Spinal cord (tissue), 10 donors: ENCODE data around the gene DESI2. TPM values are rescaled to one million over a fixed set of nuclear protein-coding genes. Genes with fewer than 3 reads are reported as not detected.
"Not testable (repeated sequence)": the region's sequence is repeated elsewhere in the genome, so short reads cannot be mapped to it uniquely, and the experiment has no call there.

Source experiments
- DNase-seq, 6 donors: peaks; one replicate each; pipeline versions ENCODE4 v3.0.0 to v3.0.0-alpha.2; 2013 to 2015; ENCODE audit warnings: low spot score in 6 of 6, low read depth in 4 of 6
- H3K27ac ChIP-seq: one replicate; pipeline ENCODE4 v1.5.1; 2013; ENCODE audit warnings: low read depth, low read length, control low read depth
- H3K27me3 ChIP-seq: one replicate; pipeline ENCODE4 v1.6.1; 2013; ENCODE audit warnings: low read length; ENCODE audit not compliant: control insufficient read depth, insufficient read depth
- H3K36me3 ChIP-seq: one replicate; pipeline ENCODE4 v1.6.1; 2013; ENCODE audit warnings: low read length; ENCODE audit not compliant: control insufficient read depth, insufficient read depth
- H3K4me1 ChIP-seq: one replicate; pipeline ENCODE4 v1.6.1; 2013; ENCODE audit warnings: low read length; ENCODE audit not compliant: control insufficient read depth, insufficient read depth
- H3K4me3 ChIP-seq: one replicate; pipeline ENCODE4 v1.5.1; 2013; ENCODE audit warnings: low read depth, low read length, control low read depth
- H3K9me3 ChIP-seq: one replicate; pipeline ENCODE4 v1.6.1; 2013; ENCODE audit warnings: low read length; ENCODE audit not compliant: control insufficient read depth, insufficient read depth
- WGBS: methylation state at CpG from one replicate; pipeline ENCODE4 v1.1.5; 2013; ENCODE audit warnings: missing lambda C conversion rate; ENCODE audit not compliant: insufficient coverage; 5-methylcytosine and 5-hydroxymethylcytosine counted together
- polyA plus RNA-seq, 2 donors: library from polyadenylated mRNA; unstranded; fragments of 120-200 nt; gene quantifications; one replicate each; pipeline ENCODE4 v1.2.1, GENCODE V29; 2013; ENCODE audit not compliant: insufficient read length in 2 of 2
- total RNA-seq, 2 donors: library from RNA; depleted of rRNA in 1 of 2; stranded (reverse); fragments of 120-200 nt in 1 of 2; fragments of >200 nt in 1 of 2; gene quantifications; one replicate each; pipeline versions ENCODE4 v1.2.3 to v1.2.4, GENCODE V29; 2013 to 2014
- donor health status: healthy.

DESI2 gene
- total and polyA plus RNA-seq, 4 donors = 31.9 to 51.8 (median 41.4) TPM

GRCh38 chr1:244665771-244666217 is 12.9 kb downstream of the DESI2 start:
- H3K27ac ChIP-seq = no peak overlapping the region
- no peaks in the 10 kb centered on the region for H3K9me3 ChIP-seq
- peaks cover 2% of the 10 kb centered on the region for H3K36me3 ChIP-seq
- no peak overlapping the region for H3K4me3 ChIP-seq
- H3K27me3 ChIP-seq = no peaks in the 10 kb centered on the region
- WGBS = 34% methylated on average over 4 of the region's 4 CpGs
- peak in 1 of 6 donors; percentile 17 for DNase-seq
- no peaks in the 10 kb centered on the region for H3K4me1 ChIP-seq

- not testable (repeated sequence) for H3K27ac ChIP-seq
- WGBS = 100% methylated on average over 2 of the region's 6 CpGs
These were observed 13.9 kb downstream of the DESI2 start for GRCh38 chr1:244666672-244667418.

GRCh38 chr1:244667797-244668196 is 14.9 kb downstream of the DESI2 start:
- no peaks in the 10 kb centered on the region for H3K27me3 ChIP-seq
- no peak overlapping the region for H3K27ac ChIP-seq
- H3K9me3 ChIP-seq = no peaks in the 10 kb centered on the region
- no peak overlapping the region for H3K4me3 ChIP-seq
- peaks cover 4% of the 10 kb centered on the region for H3K4me1 ChIP-seq
- peaks cover 2% of the 10 kb centered on the region for H3K36me3 ChIP-seq
- 100% methylated on average over 1 of the region's 2 CpGs for WGBS
- DNase-seq = no peak

More at GRCh38 chr1:244666672-244667418, 13.9 kb downstream of the DESI2 start:
- not testable (repeated sequence) for H3K4me1 ChIP-seq, H3K27me3 ChIP-seq, H3K36me3 ChIP-seq, DNase-seq, H3K4me3 ChIP-seq, H3K9me3 ChIP-seq

- H3K27me3 ChIP-seq = no peaks in the 10 kb centered on the region
- DNase-seq = peak in 2 of 6 donors; percentile 20 to 76
- peaks cover 4% of the 10 kb centered on the region for H3K4me1 ChIP-seq
- no peak overlapping the region for H3K4me3 ChIP-seq
- H3K27ac ChIP-seq = peak overlapping the region; percentile 22
- WGBS = 13% methylated on average over 1 of the region's 4 CpGs
- H3K9me3 ChIP-seq = no peaks in the 10 kb centered on the region
- H3K36me3 ChIP-seq = peaks cover 2% of the 10 kb centered on the region
These were observed 20.2 kb downstream of the DESI2 start for GRCh38 chr1:244672946-244673682.

GRCh38 chr1:244674446-244674845 is 21.5 kb downstream of the DESI2 start:
- no peaks in the 10 kb centered on the region for H3K9me3 ChIP-seq
- H3K27me3 ChIP-seq = no peaks in the 10 kb centered on the region
- no peak for DNase-seq
- no peak overlapping the region for H3K4me3 ChIP-seq
- H3K27ac ChIP-seq = no peak overlapping the region
- H3K4me1 ChIP-seq = peaks cover 4% of the 10 kb centered on the region
- WGBS = no CpG with 5 or more reads among the region's 4 CpGs
- H3K36me3 ChIP-seq = peaks cover 2% of the 10 kb centered on the region

GRCh38 chr1:244675167-244675566 is 22.2 kb downstream of the DESI2 start:
- H3K4me1 ChIP-seq = peaks cover 4% of the 10 kb centered on the region
- no peak overlapping the region for H3K4me3 ChIP-seq
- WGBS = no CpG with 5 or more reads among the region's 2 CpGs
- no peak overlapping the region for H3K27ac ChIP-seq
- DNase-seq = no peak
- no peaks in the 10 kb centered on the region for H3K36me3 ChIP-seq
- no peaks in the 10 kb centered on the region for H3K9me3 ChIP-seq
- no peaks in the 10 kb centered on the region for H3K27me3 ChIP-seq

GRCh38 chr1:244678697-244679096 is 25.8 kb downstream of the DESI2 start:
- 63% methylated on average over 2 of the region's 6 CpGs for WGBS
- H3K27ac ChIP-seq = no peak overlapping the region

GRCh38 chr1:244680667-244681066 is 27.7 kb downstream of the DESI2 start:
- WGBS = no CpG with 5 or more reads among the region's 1 CpG
- Histone ChIP-seq H3K36me3 (no peaks in the 10 kb centered on the region), H3K9me3 (no peaks in the 10 kb centered on the region)

More at GRCh38 chr1:244678697-244679096, 25.8 kb downstream of the DESI2 start:
- Histone ChIP-seq H3K9me3 (no peaks in the 10 kb centered on the region), H3K27me3 (no peaks in the 10 kb centered on the region), H3K4me1 (no peaks in the 10 kb centered on the region), H3K4me3 (no peak overlapping the region), H3K36me3 (no peaks in the 10 kb centered on the region)
- no peak for DNase-seq

GRCh38 chr1:244682087-244682486 is 29.2 kb downstream of the DESI2 start:
- WGBS = 95% methylated on average over 2 of the region's 4 CpGs
- not testable (repeated sequence) for H3K27ac ChIP-seq, H3K27me3 ChIP-seq, H3K4me1 ChIP-seq, H3K4me3 ChIP-seq, H3K36me3 ChIP-seq, H3K9me3 ChIP-seq, DNase-seq

More at GRCh38 chr1:244680667-244681066, 27.7 kb downstream of the DESI2 start:
- Histone ChIP-seq H3K4me3 (no peak overlapping the region), H3K27ac (no peak overlapping the region), H3K4me1 (no peaks in the 10 kb centered on the region), H3K27me3 (no peaks in the 10 kb centered on the region)
- no peak for DNase-seq
